HepG2 (cell line): ENCODE data around the gene TMEM235. TPM values are rescaled to one million over a fixed set of nuclear protein-coding genes. Genes with fewer than 3 reads are reported as not detected.

ENCODE experiments used
- CAMTA2 ChIP-seq: sonication (generic); formaldehyde crosslinking; IDR thresholded peaks from 2 replicates; pipeline ENCODE4 v1.4.0; 2020; ENCODE audit warnings: mild to moderate bottlenecking, missing genetic modification reagents, borderline replicate concordance
- CBX2 ChIP-seq, 2 experiments: fragments of 200-600 bp in 1 of 2; sonication (generic); formaldehyde crosslinking in 1 of 2; IDR thresholded peaks; 2 replicates each; pipeline versions ENCODE4 v1.7.0 to v1.8.1; 2018 to 2022; ENCODE audit warnings: low read depth in 2 of 2, low read length in 1 of 2, mild to moderate bottlenecking in 1 of 2, missing genetic modification reagents in 1 of 2
- DNMT1 ChIP-seq: sonication (generic); formaldehyde crosslinking; IDR thresholded peaks from 2 replicates; pipeline ENCODE4 v1.5.1; 2020; ENCODE audit warnings: mild to moderate bottlenecking, missing genetic modification reagents
- HNRNPL ChIP-seq: fragments of 200-400 bp; formaldehyde crosslinking; IDR thresholded peaks from 2 replicates; pipeline ENCODE4 v1.6.1; 2017; ENCODE audit warnings: mild to moderate bottlenecking, low read depth, low read length
- KDM5A ChIP-seq: fragments of 200-600 bp; sonication (generic); IDR thresholded peaks from 2 replicates; pipeline ENCODE4 v1.7.0; 2018; ENCODE audit warnings: antibody characterized with exemption, mild to moderate bottlenecking, low read length, borderline replicate concordance
- KLF15 ChIP-seq: sonication (generic); formaldehyde crosslinking; IDR thresholded peaks from 2 replicates; pipeline ENCODE4 v1.8.1; 2023; ENCODE audit warnings: borderline replicate concordance, mild to moderate bottlenecking, inconsistent platforms, missing genetic modification reagents, mixed read lengths
- PCBP2 ChIP-seq: fragments of 200-400 bp; formaldehyde crosslinking; optimal IDR thresholded peaks from 2 replicates; pipeline ENCODE3; 2018; ENCODE audit warnings: low read length, low read depth; ENCODE audit not compliant: poor library complexity, severe bottlenecking
- RBFOX2 ChIP-seq: fragments of 200-400 bp; formaldehyde crosslinking; IDR thresholded peaks from 2 replicates; pipeline ENCODE4 v1.6.1; 2017; ENCODE audit warnings: low read depth, mild to moderate bottlenecking, low read length
- REL ChIP-seq: sonication (generic); formaldehyde crosslinking; conservative IDR thresholded peaks from 2 replicates; pipeline ENCODE4 v1.8.0; 2022; ENCODE audit warnings: mild to moderate bottlenecking, missing genetic modification reagents, moderate library complexity
- SIX1 ChIP-seq: sonication (generic); formaldehyde crosslinking; IDR thresholded peaks from 2 replicates; pipeline ENCODE4 v1.4.0; 2020; ENCODE audit warnings: missing genetic modification reagents, borderline replicate concordance
- SMAD3 ChIP-seq: sonication (generic); formaldehyde crosslinking; IDR thresholded peaks from 2 replicates; pipeline ENCODE4 v1.4.0; 2020; ENCODE audit warnings: missing genetic modification reagents
- SOX5 ChIP-seq: IDR thresholded peaks from 2 replicates; pipeline ENCODE4 v1.6.1; 2016; ENCODE audit warnings: borderline replicate concordance
- SOX6 ChIP-seq, 2 experiments: fragments of 450-650 bp in 1 of 2; sonication (generic) in 1 of 2; formaldehyde crosslinking in 1 of 2; IDR thresholded peaks; 2 replicates each; pipeline versions ENCODE4 v1.4.0 to v1.6.1; 2017 to 2020; ENCODE audit warnings: antibody characterized with exemption in 1 of 2, mild to moderate bottlenecking in 1 of 2, missing genetic modification reagents in 1 of 2
- SSRP1 ChIP-seq: IDR thresholded peaks from 2 replicates; pipeline ENCODE4 v1.6.1; 2016; ENCODE audit warnings: control low read depth
- TCF7L2 ChIP-seq: IDR thresholded peaks from 2 replicates; pipeline ENCODE4 v1.6.1; 2011; ENCODE audit warnings: mild to moderate bottlenecking, low read depth, low read length, moderate library complexity
- ZBTB21 ChIP-seq: sonication (generic); formaldehyde crosslinking; IDR thresholded peaks from 2 replicates; pipeline ENCODE4 v1.4.0; 2020; ENCODE audit warnings: missing genetic modification reagents
- ZFP62 ChIP-seq: sonication (generic); formaldehyde crosslinking; IDR thresholded peaks from 2 replicates; pipeline ENCODE4 v1.4.0; 2020; ENCODE audit warnings: missing genetic modification reagents
- ZFX ChIP-seq: sonication (generic); formaldehyde crosslinking; IDR thresholded peaks from 2 replicates; pipeline ENCODE4 v1.4.0; 2020; ENCODE audit warnings: mild to moderate bottlenecking, low read depth, missing genetic modification reagents, moderate library complexity
- ZNF205 ChIP-seq: IDR thresholded peaks from 2 replicates; pipeline ENCODE4 v1.6.1; 2018; ENCODE audit warnings: missing biosample characterization, missing genetic modification reagents
- ZNF780A ChIP-seq: sonication (generic); formaldehyde crosslinking; IDR thresholded peaks from 2 replicates; pipeline ENCODE4 v1.8.0; 2022; ENCODE audit warnings: mild to moderate bottlenecking, missing genetic modification reagents, moderate library complexity
- polyA plus RNA-seq, 8 experiments: library from polyadenylated mRNA; depleted of rRNA in 3 of 8; stranded (reverse) in 7 of 8; unstranded in 1 of 8; fragments of >200 nt; fragmentation: Illumina TruSeq in 4 of 8; extraction: Trizol in 4 of 8; gene quantifications; 2 replicates each; pipeline versions ENCODE4 v1.2.1 to v1.2.3, GENCODE V29; 2011 to 2016; ENCODE audit warnings: low read depth in 4 of 8, missing spikeins in 1 of 8, mixed read lengths in 1 of 8; ENCODE audit not compliant: insufficient read depth in 1 of 8
- total RNA-seq, 5 experiments: library from RNA; depleted of rRNA; stranded (reverse); fragments of >200 nt; fragmentation: Illumina TruSeq; extraction: Trizol; gene quantifications; 2 replicates each; pipeline ENCODE4 v1.2.3, GENCODE V29; 2016; ENCODE audit warnings: low read depth in 1 of 5
- TF ChIP-seq, protein P1 (sequence below): sonication (generic); formaldehyde crosslinking; IDR thresholded peaks from 2 replicates; pipeline ENCODE4 v1.9.0; 2021; ENCODE audit warnings: missing genetic modification reagents, borderline replicate concordance
- TF ChIP-seq, protein P2 (sequence below): sonication (generic); formaldehyde crosslinking; IDR thresholded peaks from 2 replicates; pipeline ENCODE4 v1.4.0; 2020; ENCODE audit warnings: mild to moderate bottlenecking, missing genetic modification reagents, borderline replicate concordance
- TF ChIP-seq, protein P3 (sequence below): sonication (generic); formaldehyde crosslinking; conservative IDR thresholded peaks from 2 replicates; pipeline ENCODE4 v1.8.1; 2023; ENCODE audit warnings: missing genetic modification reagents

TMEM235 gene
- total and polyA plus RNA-seq, 2 of the 13 experiments (the other 11 are each of a cell fraction or from before 2014, with no cell fraction given) = not detected

DNA sequence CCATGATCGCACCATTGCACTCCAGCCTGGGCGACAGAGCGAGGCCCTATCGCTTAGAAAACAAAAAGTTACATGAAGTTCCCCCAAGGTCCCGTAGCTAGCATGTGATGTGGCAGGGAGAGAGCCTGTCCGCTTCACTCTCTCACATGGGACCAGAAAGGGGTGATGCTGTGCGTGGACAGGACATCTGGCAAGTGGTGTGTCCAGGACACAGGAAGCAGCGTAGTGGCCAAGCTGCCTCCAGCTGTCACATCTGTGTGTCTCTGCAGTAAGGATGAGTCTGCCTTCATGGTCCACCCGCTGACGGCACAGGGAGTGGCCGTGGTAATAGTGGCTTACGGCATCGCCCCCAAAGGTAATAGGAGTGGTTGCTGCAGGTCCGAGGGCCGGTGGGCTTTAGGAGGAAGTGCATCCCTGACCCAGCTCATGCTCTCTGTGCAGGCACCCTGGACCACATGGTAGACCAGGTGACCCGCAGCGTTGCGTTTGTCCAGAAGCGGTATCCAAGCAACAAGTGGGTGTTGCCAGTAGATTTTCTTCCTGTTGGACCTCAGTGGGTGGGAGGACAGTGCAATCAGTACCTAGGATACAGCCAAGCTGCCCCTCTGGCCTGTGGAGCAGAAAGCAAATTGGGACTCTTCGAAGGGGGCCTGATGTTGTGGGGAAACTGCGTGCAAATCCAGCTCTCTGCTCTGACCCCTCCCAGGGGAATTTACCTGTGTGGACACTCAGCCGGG lies 26.9 kb upstream of the TMEM235 start (continued):
- TF ChIP-seq, protein P1, sequence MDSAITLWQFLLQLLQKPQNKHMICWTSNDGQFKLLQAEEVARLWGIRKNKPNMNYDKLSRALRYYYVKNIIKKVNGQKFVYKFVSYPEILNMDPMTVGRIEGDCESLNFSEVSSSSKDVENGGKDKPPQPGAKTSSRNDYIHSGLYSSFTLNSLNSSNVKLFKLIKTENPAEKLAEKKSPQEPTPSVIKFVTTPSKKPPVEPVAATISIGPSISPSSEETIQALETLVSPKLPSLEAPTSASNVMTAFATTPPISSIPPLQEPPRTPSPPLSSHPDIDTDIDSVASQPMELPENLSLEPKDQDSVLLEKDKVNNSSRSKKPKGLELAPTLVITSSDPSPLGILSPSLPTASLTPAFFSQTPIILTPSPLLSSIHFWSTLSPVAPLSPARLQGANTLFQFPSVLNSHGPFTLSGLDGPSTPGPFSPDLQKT = no peak
- TF ChIP-seq KDM5A (no peak), ZNF205 (CRISPR knock-in tag) (no peak), ZBTB21 (CRISPR knock-in tag) (no peak), ZNF780A (no peak), SOX5 (CRISPR knock-in tag) (no peak), ZFX (CRISPR knock-in tag) (no peak), PCBP2 (no peak), SSRP1 (CRISPR knock-in tag) (peak; percentile 64; the same call in 1 of the 2 replicates), ZFP62 (CRISPR knock-in tag) (no peak), KLF15 (no peak), CBX2 (IDR thresholded peaks at IDR 0.05; ENCODE audit: low read depth, low read length) (no peak), CBX2 (CRISPR knock-in tag; IDR thresholded peaks at IDR 0.05; ENCODE audit: low read depth) (no peak), TCF7L2 (no peak), HNRNPL (no peak), SMAD3 (CRISPR knock-in tag) (no peak), RBFOX2 (peak; percentile 47), SOX6 (IDR thresholded peaks at IDR 0.05) (no peak), SOX6 (CRISPR knock-in tag; IDR thresholded peaks at IDR 0.05) (no peak), CAMTA2 (CRISPR knock-in tag) (no peak), REL (CRISPR knock-in tag) (no peak), SIX1 (CRISPR knock-in tag) (no peak), DNMT1 (CRISPR knock-in tag) (0 out of 2 replicates have a peak, but pooled peaks have one; percentile 62)
- TF ChIP-seq, protein P2, sequence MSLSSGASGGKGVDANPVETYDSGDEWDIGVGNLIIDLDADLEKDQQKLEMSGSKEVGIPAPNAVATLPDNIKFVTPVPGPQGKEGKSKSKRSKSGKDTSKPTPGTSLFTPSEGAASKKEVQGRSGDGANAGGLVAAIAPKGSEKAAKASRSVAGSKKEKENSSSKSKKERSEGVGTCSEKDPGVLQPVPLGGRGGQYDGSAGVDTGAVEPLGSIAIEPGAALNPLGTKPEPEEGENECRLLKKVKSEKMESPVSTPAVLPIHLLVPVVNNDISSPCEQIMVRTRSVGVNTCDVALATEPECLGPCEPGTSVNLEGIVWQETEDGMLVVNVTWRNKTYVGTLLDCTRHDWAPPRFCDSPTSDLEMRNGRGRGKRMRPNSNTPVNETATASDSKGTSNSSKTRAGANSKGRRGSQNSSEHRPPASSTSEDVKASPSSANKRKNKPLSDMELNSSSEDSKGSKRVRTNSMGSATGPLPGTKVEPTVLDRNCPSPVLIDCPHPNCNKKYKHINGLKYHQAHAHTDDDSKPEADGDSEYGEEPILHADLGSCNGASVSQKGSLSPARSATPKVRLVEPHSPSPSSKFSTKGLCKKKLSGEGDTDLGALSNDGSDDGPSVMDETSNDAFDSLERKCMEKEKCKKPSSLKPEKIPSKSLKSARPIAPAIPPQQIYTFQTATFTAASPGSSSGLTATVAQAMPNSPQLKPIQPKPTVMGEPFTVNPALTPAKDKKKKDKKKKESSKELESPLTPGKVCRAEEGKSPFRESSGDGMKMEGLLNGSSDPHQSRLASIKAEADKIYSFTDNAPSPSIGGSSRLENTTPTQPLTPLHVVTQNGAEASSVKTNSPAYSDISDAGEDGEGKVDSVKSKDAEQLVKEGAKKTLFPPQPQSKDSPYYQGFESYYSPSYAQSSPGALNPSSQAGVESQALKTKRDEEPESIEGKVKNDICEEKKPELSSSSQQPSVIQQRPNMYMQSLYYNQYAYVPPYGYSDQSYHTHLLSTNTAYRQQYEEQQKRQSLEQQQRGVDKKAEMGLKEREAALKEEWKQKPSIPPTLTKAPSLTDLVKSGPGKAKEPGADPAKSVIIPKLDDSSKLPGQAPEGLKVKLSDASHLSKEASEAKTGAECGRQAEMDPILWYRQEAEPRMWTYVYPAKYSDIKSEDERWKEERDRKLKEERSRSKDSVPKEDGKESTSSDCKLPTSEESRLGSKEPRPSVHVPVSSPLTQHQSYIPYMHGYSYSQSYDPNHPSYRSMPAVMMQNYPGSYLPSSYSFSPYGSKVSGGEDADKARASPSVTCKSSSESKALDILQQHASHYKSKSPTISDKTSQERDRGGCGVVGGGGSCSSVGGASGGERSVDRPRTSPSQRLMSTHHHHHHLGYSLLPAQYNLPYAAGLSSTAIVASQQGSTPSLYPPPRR (CRISPR knock-in tag) = no peak
- TF ChIP-seq, protein P3, sequence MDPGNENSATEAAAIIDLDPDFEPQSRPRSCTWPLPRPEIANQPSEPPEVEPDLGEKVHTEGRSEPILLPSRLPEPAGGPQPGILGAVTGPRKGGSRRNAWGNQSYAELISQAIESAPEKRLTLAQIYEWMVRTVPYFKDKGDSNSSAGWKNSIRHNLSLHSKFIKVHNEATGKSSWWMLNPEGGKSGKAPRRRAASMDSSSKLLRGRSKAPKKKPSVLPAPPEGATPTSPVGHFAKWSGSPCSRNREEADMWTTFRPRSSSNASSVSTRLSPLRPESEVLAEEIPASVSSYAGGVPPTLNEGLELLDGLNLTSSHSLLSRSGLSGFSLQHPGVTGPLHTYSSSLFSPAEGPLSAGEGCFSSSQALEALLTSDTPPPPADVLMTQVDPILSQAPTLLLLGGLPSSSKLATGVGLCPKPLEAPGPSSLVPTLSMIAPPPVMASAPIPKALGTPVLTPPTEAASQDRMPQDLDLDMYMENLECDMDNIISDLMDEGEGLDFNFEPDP (CRISPR knock-in tag) = no peak
